ENCODE data around the gene FBXO30.

The FBXO30 gene

GRCh38 chr6:145749632-145750031 lies 65.0 kb downstream of the FBXO30 start:
- no peak for FAIRE-seq

DNA sequence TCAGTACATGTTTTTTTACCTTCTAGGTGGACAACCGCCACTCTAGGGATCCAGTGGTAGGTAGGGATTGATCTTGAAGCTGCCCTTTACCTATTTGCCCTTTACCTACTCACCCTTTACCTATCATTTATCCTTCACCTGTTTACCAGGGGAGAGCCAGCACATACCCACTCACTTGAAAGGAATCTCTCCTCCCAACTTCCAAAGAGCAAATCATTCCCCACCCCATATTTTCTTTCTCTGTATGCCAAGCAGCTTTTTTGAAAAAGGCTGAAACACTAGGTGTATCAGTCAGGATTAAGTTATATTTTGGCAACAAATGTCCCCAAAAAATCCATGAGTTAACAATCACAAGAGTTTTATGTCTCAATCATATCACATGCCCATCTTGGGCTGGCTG lies 68.7 kb downstream of the FBXO30 start:
- no peak for FAIRE-seq

DNA sequence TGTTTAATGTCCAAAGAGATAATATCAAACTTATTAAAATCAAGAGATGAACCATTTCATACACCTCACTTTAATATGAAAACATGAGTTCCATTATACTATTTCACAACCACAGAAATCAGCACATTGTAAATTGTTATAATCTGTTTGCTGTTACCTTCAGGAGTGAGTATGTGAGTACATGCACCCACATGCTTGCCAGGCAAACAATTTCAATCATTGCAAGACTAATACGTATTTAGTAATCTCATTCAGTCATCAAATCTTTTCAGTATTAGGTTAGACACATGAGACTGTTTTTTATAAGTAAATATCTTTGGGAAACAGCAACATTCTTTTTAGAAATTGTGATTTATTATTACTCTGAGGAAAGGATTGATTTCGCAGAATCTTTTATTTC lies 70.0 kb downstream of the FBXO30 start:
- no peak for FAIRE-seq
